H9 (cell line): ENCODE data around the gene PTPRK. TPM values are rescaled to one million over a fixed set of nuclear protein-coding genes. Genes with fewer than 3 reads are reported as not detected.

Experiments used
- DNase-seq: peaks from one replicate; pipeline ENCODE4 v3.0.0-alpha.2; 2017
- H2AFZ ChIP-seq: one replicate; pipeline ENCODE4 v1.6.1; 2013; ENCODE audit warnings: mild to moderate bottlenecking, low read length, control low read depth, moderate library complexity
- H2AK5ac ChIP-seq: 2 replicates; pipeline ENCODE4 v1.6.1; 2013; ENCODE audit warnings: low read length, control low read depth, mixed read lengths; ENCODE audit not compliant: insufficient read length
- H2BK120ac ChIP-seq: one replicate; pipeline ENCODE4 v1.6.1; 2013; ENCODE audit warnings: low read depth, mild to moderate bottlenecking, low read length, control low read depth, inconsistent platforms; ENCODE audit not compliant: poor library complexity, severe bottlenecking
- H2BK12ac ChIP-seq: 2 replicates; pipeline ENCODE4 v1.6.1; 2013; ENCODE audit warnings: low read length, control low read depth, mixed read lengths, low read depth; ENCODE audit not compliant: insufficient read length
- H2BK15ac ChIP-seq: 2 replicates; pipeline ENCODE4 v1.6.1; 2013; ENCODE audit warnings: low read depth, low read length, control low read depth
- H2BK20ac ChIP-seq: one replicate; pipeline ENCODE4 v1.6.1; 2013; ENCODE audit warnings: low read depth, mild to moderate bottlenecking, low read length, control low read depth, inconsistent platforms; ENCODE audit not compliant: poor library complexity, severe bottlenecking
- H2BK5ac ChIP-seq: 2 replicates; pipeline ENCODE4 v1.6.1; 2013; ENCODE audit warnings: low read length, control low read depth, mixed read lengths; ENCODE audit not compliant: insufficient read length
- H3K14ac ChIP-seq: 2 replicates; pipeline ENCODE4 v1.6.1; 2013; ENCODE audit warnings: low read length, control low read depth; ENCODE audit not compliant: insufficient read depth
- H3K18ac ChIP-seq: 2 replicates; pipeline ENCODE4 v1.6.1; 2013; ENCODE audit warnings: low read depth, mild to moderate bottlenecking, mixed read lengths, low read length, control low read depth; ENCODE audit not compliant: insufficient read length
- H3K23ac ChIP-seq: 2 replicates; pipeline ENCODE4 v1.6.1; 2013; ENCODE audit warnings: low read length, control low read depth, mixed read lengths, low read depth; ENCODE audit not compliant: insufficient read length
- H3K23me2 ChIP-seq: 2 replicates; pipeline ENCODE4 v1.6.1; 2013; ENCODE audit warnings: low read depth, mild to moderate bottlenecking, mixed read lengths, low read length, control low read depth; ENCODE audit not compliant: insufficient read length, poor library complexity, severe bottlenecking
- H3K27ac ChIP-seq: 2 replicates; pipeline ENCODE4 v1.5.1; 2013; ENCODE audit warnings: low read length, control low read depth, mixed read lengths, low read depth; ENCODE audit not compliant: insufficient read length
- H3K27me3 ChIP-seq: 2 replicates; pipeline ENCODE4 v1.6.1; 2013; ENCODE audit warnings: low read length, control low read depth, inconsistent platforms; ENCODE audit not compliant: insufficient read depth
- H3K4ac ChIP-seq: 2 replicates; pipeline ENCODE4 v1.6.1; 2013; ENCODE audit warnings: low read depth, mild to moderate bottlenecking, control low read depth, inconsistent platforms, low read length, moderate library complexity
- H3K4me1 ChIP-seq: 2 replicates; pipeline ENCODE4 v1.6.1; 2013; ENCODE audit warnings: low read length, control low read depth, inconsistent platforms; ENCODE audit not compliant: insufficient read depth
- H3K4me2 ChIP-seq: 2 replicates; pipeline ENCODE4 v1.6.1; 2013; ENCODE audit warnings: low read length, control low read depth, mixed read lengths; ENCODE audit not compliant: insufficient read length, insufficient read depth
- H3K56ac ChIP-seq: 2 replicates; pipeline ENCODE4 v1.6.1; 2013; ENCODE audit warnings: low read depth, mild to moderate bottlenecking, mixed read lengths, low read length, control low read depth; ENCODE audit not compliant: insufficient read length
- H3K79me1 ChIP-seq: 2 replicates; pipeline ENCODE4 v1.6.1; 2013; ENCODE audit warnings: low read depth, mild to moderate bottlenecking, moderate library complexity, low read length, control low read depth, inconsistent platforms; ENCODE audit not compliant: insufficient read depth, poor library complexity, severe bottlenecking
- H3K79me2 ChIP-seq: 2 replicates; pipeline ENCODE4 v1.6.1; 2013; ENCODE audit warnings: low read length, control low read depth, inconsistent platforms; ENCODE audit not compliant: insufficient read depth
- H3K9ac ChIP-seq: 2 replicates; pipeline ENCODE4 v1.6.1; 2013; ENCODE audit warnings: low read length, control low read depth, mixed read lengths; ENCODE audit not compliant: insufficient read length; ENCODE audit errors: extremely low read depth
- H3K9me3 ChIP-seq: one replicate; pipeline ENCODE4 v1.6.1; 2013; ENCODE audit warnings: low read depth, low read length, inconsistent platforms; ENCODE audit not compliant: control insufficient read depth
- H3T11ph ChIP-seq: one replicate; pipeline ENCODE4 v1.6.1; 2013; ENCODE audit warnings: mild to moderate bottlenecking, low read length, control low read depth, inconsistent platforms
- H4K20me1 ChIP-seq: one replicate; pipeline ENCODE4 v1.6.1; 2013; ENCODE audit not compliant: control insufficient read depth, insufficient read length, insufficient read depth
- H4K5ac ChIP-seq: 2 replicates; pipeline ENCODE4 v1.6.1; 2013; ENCODE audit warnings: low read depth, mild to moderate bottlenecking, mixed read lengths, low read length, control low read depth; ENCODE audit not compliant: insufficient read length
- H4K8ac ChIP-seq: replicated peaks from 2 replicates; pipeline ENCODE4 v1.6.1; 2013; ENCODE audit warnings: low read length, control low read depth, mixed read lengths, low read depth; ENCODE audit not compliant: insufficient read length
- H4K91ac ChIP-seq: 2 replicates; pipeline ENCODE4 v1.6.1; 2013; ENCODE audit warnings: low read depth, mild to moderate bottlenecking, moderate library complexity, mixed read lengths, low read length, control low read depth; ENCODE audit not compliant: insufficient read length
- H3K27ac Mint-ChIP-seq, 3 experiments: 2 replicates in 2 of 3; 3 replicates in 1 of 3; pipeline ENCODE4 v1.8.0; 2020 to 2021; ENCODE audit warnings: mixed read lengths in 3 of 3, mild to moderate bottlenecking in 1 of 3, moderate library complexity in 1 of 3
- H3K27me3 Mint-ChIP-seq: 2 replicates; pipeline ENCODE4 v1.8.0; 2021; ENCODE audit warnings: low read depth, mild to moderate bottlenecking, moderate library complexity, mixed read lengths
- H3K36me3 Mint-ChIP-seq, 3 experiments: 2 replicates in 2 of 3; 3 replicates in 1 of 3; pipeline ENCODE4 v1.8.0; 2020 to 2021; ENCODE audit warnings: low read depth in 3 of 3, mixed read lengths in 3 of 3; ENCODE audit not compliant: insufficient read depth in 1 of 3
- H3K4me1 Mint-ChIP-seq, 2 experiments: 2 replicates each; pipeline ENCODE4 v1.8.0; 2020; ENCODE audit warnings: mixed read lengths in 2 of 2
- H3K4me3 Mint-ChIP-seq, 2 experiments: 2 replicates in 1 of 2; 3 replicates in 1 of 2; pipeline ENCODE4 v1.8.0; 2020 to 2021; ENCODE audit warnings: mild to moderate bottlenecking in 2 of 2, mixed read lengths in 2 of 2, moderate library complexity in 1 of 2
- H3K9me3 Mint-ChIP-seq, 2 experiments: 2 replicates in 1 of 2; 3 replicates in 1 of 2; pipeline ENCODE4 v1.8.0; 2020; ENCODE audit warnings: mild to moderate bottlenecking in 2 of 2, mixed read lengths in 2 of 2, moderate library complexity in 1 of 2
- CTCF ChIP-seq: fragments of 200-600 bp; sonication (generic); conservative IDR thresholded peaks from 3 replicates; pipeline ENCODE4 v1.8.0; 2021; ENCODE audit warnings: antibody characterized with exemption, mild to moderate bottlenecking
- WGBS: extraction: QIAGEN DNeasy Blood & Tissue Kit; methylation state at CpG from one replicate; pipeline ENCODE4 v1.1.7; 2013; ENCODE audit warnings: missing lambda C conversion rate, low lambda C conversion rate, mixed read lengths; ENCODE audit not compliant: insufficient read length; ENCODE audit errors: extremely low coverage; 5-methylcytosine and 5-hydroxymethylcytosine counted together
- total RNA-seq: library from RNA; stranded (reverse); gene quantifications from 2 replicates; pipeline ENCODE4 v1.2.1, GENCODE V29; 2021

PTPRK gene
- total RNA-seq, 1 experiment from 2014 or later, result 47.9 TPM

GRCh38 chr6:128395188-128395587, 125.2 kb downstream of the PTPRK start:
- Mint-ChIP-seq H3K36me3 (peaks cover 2 to 9% (median 5%) of the 10 kb centered on the region in 3 experiments; a peak in 6 of 7 replicates), H3K27ac (no peak overlapping the region), H3K4me1 (peaks cover 4 to 11% of the 10 kb centered on the region in 2 experiments; a peak in 3 of 4 replicates), H3K9me3 (no peaks in the 10 kb centered on the region), H3K4me3 (no peak overlapping the region), H3K27me3 (no peaks in the 10 kb centered on the region)
- Histone ChIP-seq H3T11ph (no peak overlapping the region), H3K9me3 (no peaks in the 10 kb centered on the region), H3K14ac (no peak overlapping the region), H2BK12ac (no peak overlapping the region), H3K4ac (no peak overlapping the region), H3K4me1 (no peaks in the 10 kb centered on the region), H3K56ac (no peak overlapping the region), H3K27ac (no peak overlapping the region), H2BK20ac (no peak overlapping the region), H4K8ac (no peak overlapping the region), H3K23me2 (no peaks in the 10 kb centered on the region), H2BK15ac (no peak overlapping the region), H2AFZ (no peak overlapping the region), H2BK120ac (no peak overlapping the region), H2BK5ac (no peak overlapping the region), H4K5ac (no peak overlapping the region), H3K4me2 (no peak overlapping the region), H3K27me3 (no peaks in the 10 kb centered on the region), H3K18ac (no peak overlapping the region), H4K91ac (no peak overlapping the region), H2AK5ac (no peak overlapping the region), H3K9ac (no peak overlapping the region), H4K20me1 (no peaks in the 10 kb centered on the region), H3K79me2 (no peaks in the 10 kb centered on the region), H3K23ac (no peak overlapping the region), H3K79me1 (no peaks in the 10 kb centered on the region)
- no peak for DNase-seq
- TF ChIP-seq CTCF, result no peak
- no CpG with 5 or more reads among the region's 3 CpGs for WGBS
